Measurements from ENCODE around the gene RCBTB1. TPM values are rescaled to one million over a fixed set of nuclear protein-coding genes. Genes with fewer than 3 reads are reported as not detected.

RCBTB1 gene
- total RNA-seq, 1 experiment from 2014 or later, result 14.8 TPM

DNA sequence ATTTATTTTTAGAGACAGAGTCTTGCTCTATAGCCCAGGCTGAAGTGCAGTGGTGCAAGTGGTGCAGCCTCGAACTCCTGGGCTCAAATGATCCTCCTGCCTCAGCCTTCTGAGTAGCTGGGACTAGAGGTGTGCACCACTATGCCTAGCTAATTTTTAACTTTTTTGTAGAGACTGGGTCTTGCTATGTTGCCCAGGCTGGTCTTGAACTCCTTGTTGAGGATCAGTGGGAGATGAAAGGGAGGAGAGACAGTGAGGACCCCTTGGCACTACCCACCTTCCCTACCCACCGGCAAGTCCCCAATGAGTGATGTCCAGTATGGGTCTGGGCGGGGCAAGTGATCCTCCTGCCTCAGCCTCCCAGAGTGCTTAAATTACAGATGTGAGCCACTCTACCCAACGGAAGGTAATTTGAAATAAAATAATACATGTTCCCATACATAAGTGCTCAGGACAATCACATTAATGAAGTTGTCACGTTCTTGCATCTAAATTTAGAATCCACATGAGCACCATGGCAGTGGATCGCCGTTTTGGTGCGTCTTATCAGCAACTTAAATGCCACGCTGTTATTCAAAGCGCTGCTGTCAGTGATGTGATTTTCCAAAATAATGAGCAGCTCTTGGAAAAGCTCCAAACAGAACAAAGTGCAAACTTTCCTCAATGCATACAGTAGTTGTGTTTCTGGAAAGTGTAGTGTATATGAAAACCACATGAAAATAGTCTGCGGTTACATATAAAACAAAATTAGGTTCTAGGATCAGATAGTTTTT is 37.0 kb upstream of the RCBTB1 start:
- in situ Hi-C loops (cut with HindIII; ENCODE audit: low pct_unique_long_range_greater_than_20kb, low sequenced_read_pairs) (no loop called here), intact Hi-C loops (cut with micrococcal nuclease; ENCODE audit: unreplicated experiment) (no loop called here)
- DNase-seq (ENCODE audit: low read depth, low spot score) (no peak), ATAC-seq (no peak)
- no peak for TF ChIP-seq POLR2AphosphoS5 (IDR thresholded peaks at IDR 0.05; ENCODE audit: low read depth, low read length)
- TF ChIP-seq, protein P1, sequence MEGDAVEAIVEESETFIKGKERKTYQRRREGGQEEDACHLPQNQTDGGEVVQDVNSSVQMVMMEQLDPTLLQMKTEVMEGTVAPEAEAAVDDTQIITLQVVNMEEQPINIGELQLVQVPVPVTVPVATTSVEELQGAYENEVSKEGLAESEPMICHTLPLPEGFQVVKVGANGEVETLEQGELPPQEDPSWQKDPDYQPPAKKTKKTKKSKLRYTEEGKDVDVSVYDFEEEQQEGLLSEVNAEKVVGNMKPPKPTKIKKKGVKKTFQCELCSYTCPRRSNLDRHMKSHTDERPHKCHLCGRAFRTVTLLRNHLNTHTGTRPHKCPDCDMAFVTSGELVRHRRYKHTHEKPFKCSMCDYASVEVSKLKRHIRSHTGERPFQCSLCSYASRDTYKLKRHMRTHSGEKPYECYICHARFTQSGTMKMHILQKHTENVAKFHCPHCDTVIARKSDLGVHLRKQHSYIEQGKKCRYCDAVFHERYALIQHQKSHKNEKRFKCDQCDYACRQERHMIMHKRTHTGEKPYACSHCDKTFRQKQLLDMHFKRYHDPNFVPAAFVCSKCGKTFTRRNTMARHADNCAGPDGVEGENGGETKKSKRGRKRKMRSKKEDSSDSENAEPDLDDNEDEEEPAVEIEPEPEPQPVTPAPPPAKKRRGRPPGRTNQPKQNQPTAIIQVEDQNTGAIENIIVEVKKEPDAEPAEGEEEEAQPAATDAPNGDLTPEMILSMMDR (IDR thresholded peaks at IDR 0.05), result no peak
- no peak for TF ChIP-seq SIN3A (IDR thresholded peaks at IDR 0.05; ENCODE audit: borderline replicate concordance, insufficient read depth, low read depth, low read length)
- TF ChIP-seq, protein P2, sequence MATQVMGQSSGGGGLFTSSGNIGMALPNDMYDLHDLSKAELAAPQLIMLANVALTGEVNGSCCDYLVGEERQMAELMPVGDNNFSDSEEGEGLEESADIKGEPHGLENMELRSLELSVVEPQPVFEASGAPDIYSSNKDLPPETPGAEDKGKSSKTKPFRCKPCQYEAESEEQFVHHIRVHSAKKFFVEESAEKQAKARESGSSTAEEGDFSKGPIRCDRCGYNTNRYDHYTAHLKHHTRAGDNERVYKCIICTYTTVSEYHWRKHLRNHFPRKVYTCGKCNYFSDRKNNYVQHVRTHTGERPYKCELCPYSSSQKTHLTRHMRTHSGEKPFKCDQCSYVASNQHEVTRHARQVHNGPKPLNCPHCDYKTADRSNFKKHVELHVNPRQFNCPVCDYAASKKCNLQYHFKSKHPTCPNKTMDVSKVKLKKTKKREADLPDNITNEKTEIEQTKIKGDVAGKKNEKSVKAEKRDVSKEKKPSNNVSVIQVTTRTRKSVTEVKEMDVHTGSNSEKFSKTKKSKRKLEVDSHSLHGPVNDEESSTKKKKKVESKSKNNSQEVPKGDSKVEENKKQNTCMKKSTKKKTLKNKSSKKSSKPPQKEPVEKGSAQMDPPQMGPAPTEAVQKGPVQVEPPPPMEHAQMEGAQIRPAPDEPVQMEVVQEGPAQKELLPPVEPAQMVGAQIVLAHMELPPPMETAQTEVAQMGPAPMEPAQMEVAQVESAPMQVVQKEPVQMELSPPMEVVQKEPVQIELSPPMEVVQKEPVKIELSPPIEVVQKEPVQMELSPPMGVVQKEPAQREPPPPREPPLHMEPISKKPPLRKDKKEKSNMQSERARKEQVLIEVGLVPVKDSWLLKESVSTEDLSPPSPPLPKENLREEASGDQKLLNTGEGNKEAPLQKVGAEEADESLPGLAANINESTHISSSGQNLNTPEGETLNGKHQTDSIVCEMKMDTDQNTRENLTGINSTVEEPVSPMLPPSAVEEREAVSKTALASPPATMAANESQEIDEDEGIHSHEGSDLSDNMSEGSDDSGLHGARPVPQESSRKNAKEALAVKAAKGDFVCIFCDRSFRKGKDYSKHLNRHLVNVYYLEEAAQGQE (IDR thresholded peaks at IDR 0.05; ENCODE audit: insufficient read depth in 1 of 2, low read depth in 2 of 2, low read length in 1 of 2), result no peak
- TF ChIP-seq TCF7L2 (IDR thresholded peaks at IDR 0.05; ENCODE audit: low read depth, low read length), result no peak
- H3K36me3 ChIP-seq (ENCODE audit: control insufficient read depth, insufficient read depth, low read length), result no peaks in the 10 kb centered on the region
- H3K27me3 ChIP-seq (ENCODE audit: control insufficient read depth, insufficient read depth, low read length), result no peaks in the 10 kb centered on the region
- ChIA-PET POLR2A (no interaction called here), CTCF (no interaction called here)
- BruUV-seq (replicated peaks), result no TSS peak
- no peak overlapping the region for H3K4me3 ChIP-seq (ENCODE audit: low read depth in 2 of 2, low read length in 2 of 2)
- H3K27ac ChIP-seq (ENCODE audit: low read length), result no peak overlapping the region
- no peaks in the 10 kb centered on the region for H3K9me3 ChIP-seq (ENCODE audit: control insufficient read depth, insufficient read depth, low read depth, low read length)
- H3K4me1 ChIP-seq (ENCODE audit: control insufficient read depth, insufficient read depth, low read length), result no peaks in the 10 kb centered on the region

DNA sequence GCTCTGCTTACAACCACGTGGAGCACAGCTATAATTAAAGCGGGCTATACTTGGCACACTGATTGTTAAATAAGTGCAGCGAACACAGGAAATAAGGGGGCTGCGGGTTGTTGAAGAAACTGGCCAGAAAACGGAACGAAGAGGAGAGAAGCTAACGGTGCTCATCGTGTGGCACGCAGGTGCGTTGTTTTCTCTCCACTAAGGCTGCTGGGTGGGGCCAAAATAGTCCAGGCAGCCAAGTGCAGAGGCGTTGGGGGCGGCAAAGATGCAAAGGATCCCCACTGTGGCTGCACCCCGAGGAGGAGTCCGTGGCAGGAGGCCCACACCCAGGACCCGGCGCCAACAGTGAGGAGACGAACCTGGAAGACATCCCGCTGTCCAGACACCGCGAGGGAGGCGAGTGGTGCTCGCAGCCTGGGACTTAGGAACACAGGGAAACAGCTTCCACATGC is 34.8 kb upstream of the RCBTB1 start:
- Histone ChIP-seq H3K27ac (ENCODE audit: low read length) (no peak overlapping the region), H3K36me3 (ENCODE audit: control insufficient read depth, insufficient read depth, low read length) (no peaks in the 10 kb centered on the region), H3K27me3 (ENCODE audit: control insufficient read depth, insufficient read depth, low read length) (no peaks in the 10 kb centered on the region), H3K4me3 (ENCODE audit: low read depth in 2 of 2, low read length in 2 of 2) (peak overlapping the region; percentile 43 to 65), H3K9me3 (ENCODE audit: control insufficient read depth, insufficient read depth, low read depth, low read length) (no peaks in the 10 kb centered on the region), H3K4me1 (ENCODE audit: control insufficient read depth, insufficient read depth, low read length) (no peaks in the 10 kb centered on the region)
- in situ Hi-C loops (cut with HindIII; ENCODE audit: low pct_unique_long_range_greater_than_20kb, low sequenced_read_pairs) (no loop called here), intact Hi-C loops (cut with micrococcal nuclease; ENCODE audit: unreplicated experiment) (no loop called here)
- no peak; the same call in 1 of the 2 replicates for ATAC-seq
- ChIA-PET POLR2A (no interaction called here), CTCF (no interaction called here)
- TF ChIP-seq SIN3A (IDR thresholded peaks at IDR 0.05; ENCODE audit: borderline replicate concordance, insufficient read depth, low read depth, low read length), result no peak
- no peak for TF ChIP-seq POLR2AphosphoS5 (IDR thresholded peaks at IDR 0.05; ENCODE audit: low read depth, low read length)
- BruUV-seq (replicated peaks), result no TSS peak
- no peak for DNase-seq (ENCODE audit: low read depth, low spot score)

DNA sequence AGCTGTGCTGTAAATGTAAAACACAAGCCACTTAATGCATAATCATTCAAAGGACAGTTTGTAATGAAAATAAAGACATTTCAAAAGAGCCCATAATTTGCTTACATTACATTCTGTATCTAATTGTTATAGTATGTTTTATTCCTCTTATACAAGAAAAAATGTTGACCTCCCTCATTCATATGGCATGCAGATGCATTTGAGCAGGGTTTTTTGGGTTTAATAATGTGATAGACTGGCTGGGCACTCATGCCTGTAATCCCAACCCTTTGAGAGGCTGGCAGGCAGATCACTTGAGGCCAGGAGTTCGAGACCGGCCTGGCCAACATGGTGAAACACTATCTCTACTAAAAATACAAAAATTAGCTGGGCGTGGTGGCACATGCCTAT is 31.3 kb upstream of the RCBTB1 start:
- Histone ChIP-seq H3K27me3 (ENCODE audit: control insufficient read depth, insufficient read depth, low read length) (no peaks in the 10 kb centered on the region), H3K36me3 (ENCODE audit: control insufficient read depth, insufficient read depth, low read length) (no peaks in the 10 kb centered on the region), H3K27ac (ENCODE audit: low read length) (no peak overlapping the region), H3K4me3 (ENCODE audit: low read depth in 2 of 2, low read length in 2 of 2) (no peak overlapping the region), H3K9me3 (ENCODE audit: control insufficient read depth, insufficient read depth, low read depth, low read length) (no peaks in the 10 kb centered on the region), H3K4me1 (ENCODE audit: control insufficient read depth, insufficient read depth, low read length) (no peaks in the 10 kb centered on the region)
- TF ChIP-seq, protein P2 (IDR thresholded peaks at IDR 0.05; ENCODE audit: insufficient read depth in 1 of 2, low read depth in 2 of 2, low read length in 1 of 2), result no peak
- TF ChIP-seq, protein P1 (IDR thresholded peaks at IDR 0.05), result no peak
- TF ChIP-seq TCF7L2 (IDR thresholded peaks at IDR 0.05; ENCODE audit: low read depth, low read length) (no peak), SIN3A (IDR thresholded peaks at IDR 0.05; ENCODE audit: borderline replicate concordance, insufficient read depth, low read depth, low read length) (no peak), POLR2AphosphoS5 (IDR thresholded peaks at IDR 0.05; ENCODE audit: low read depth, low read length) (no peak)
- in situ Hi-C loops (cut with HindIII; ENCODE audit: low pct_unique_long_range_greater_than_20kb, low sequenced_read_pairs) (no loop called here), intact Hi-C loops (cut with micrococcal nuclease; ENCODE audit: unreplicated experiment) (no loop called here)
- CTCF ChIA-PET, result no interaction called here
- DNase-seq (ENCODE audit: low read depth, low spot score) (no peak), ATAC-seq (no peak)
- POLR2A ChIA-PET, result no interaction called here
- BruUV-seq (replicated peaks), result no TSS peak
